ENCODE results near the gene FBLN2.

GRCh38 chr3:13620281-13620680 lies 71.4 kb downstream of the FBLN2 start:
- no peak for TF ChIP-seq BHLHE40 (IDR thresholded peaks at IDR 0.05; ENCODE audit: low read length)
- TF ChIP-seq ZNF24 (IDR thresholded peaks at IDR 0.05) = no peak
- TF ChIP-seq KLF9 (CRISPR knock-in tag; IDR thresholded peaks at IDR 0.05; ENCODE audit: low read depth) = no peak
- no peak for TF ChIP-seq ARID2 (CRISPR knock-in tag; IDR thresholded peaks at IDR 0.05; ENCODE audit: borderline replicate concordance)
- TF ChIP-seq SALL2 (CRISPR knock-in tag; IDR thresholded peaks at IDR 0.05) = no peak
- TF ChIP-seq ZNF431 (CRISPR knock-in tag; IDR thresholded peaks at IDR 0.05; ENCODE audit: borderline replicate concordance, low read depth) = no peak
- no peak for TF ChIP-seq ZBTB10 (CRISPR knock-in tag; IDR thresholded peaks at IDR 0.05; ENCODE audit: borderline replicate concordance)
- TF ChIP-seq, protein P1, sequence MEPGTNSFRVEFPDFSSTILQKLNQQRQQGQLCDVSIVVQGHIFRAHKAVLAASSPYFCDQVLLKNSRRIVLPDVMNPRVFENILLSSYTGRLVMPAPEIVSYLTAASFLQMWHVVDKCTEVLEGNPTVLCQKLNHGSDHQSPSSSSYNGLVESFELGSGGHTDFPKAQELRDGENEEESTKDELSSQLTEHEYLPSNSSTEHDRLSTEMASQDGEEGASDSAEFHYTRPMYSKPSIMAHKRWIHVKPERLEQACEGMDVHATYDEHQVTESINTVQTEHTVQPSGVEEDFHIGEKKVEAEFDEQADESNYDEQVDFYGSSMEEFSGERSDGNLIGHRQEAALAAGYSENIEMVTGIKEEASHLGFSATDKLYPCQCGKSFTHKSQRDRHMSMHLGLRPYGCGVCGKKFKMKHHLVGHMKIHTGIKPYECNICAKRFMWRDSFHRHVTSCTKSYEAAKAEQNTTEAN (CRISPR knock-in tag; conservative IDR thresholded peaks at IDR 0.05) = no peak
- TF ChIP-seq, protein P2, sequence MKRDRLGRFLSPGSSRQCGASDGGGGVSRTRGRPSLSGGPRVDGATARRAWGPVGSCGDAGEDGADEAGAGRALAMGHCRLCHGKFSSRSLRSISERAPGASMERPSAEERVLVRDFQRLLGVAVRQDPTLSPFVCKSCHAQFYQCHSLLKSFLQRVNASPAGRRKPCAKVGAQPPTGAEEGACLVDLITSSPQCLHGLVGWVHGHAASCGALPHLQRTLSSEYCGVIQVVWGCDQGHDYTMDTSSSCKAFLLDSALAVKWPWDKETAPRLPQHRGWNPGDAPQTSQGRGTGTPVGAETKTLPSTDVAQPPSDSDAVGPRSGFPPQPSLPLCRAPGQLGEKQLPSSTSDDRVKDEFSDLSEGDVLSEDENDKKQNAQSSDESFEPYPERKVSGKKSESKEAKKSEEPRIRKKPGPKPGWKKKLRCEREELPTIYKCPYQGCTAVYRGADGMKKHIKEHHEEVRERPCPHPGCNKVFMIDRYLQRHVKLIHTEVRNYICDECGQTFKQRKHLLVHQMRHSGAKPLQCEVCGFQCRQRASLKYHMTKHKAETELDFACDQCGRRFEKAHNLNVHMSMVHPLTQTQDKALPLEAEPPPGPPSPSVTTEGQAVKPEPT (CRISPR knock-in tag; IDR thresholded peaks at IDR 0.05; ENCODE audit: low read depth) = no peak
- no peak for TF ChIP-seq ZNF749 (CRISPR knock-in tag; IDR thresholded peaks at IDR 0.05; ENCODE audit: borderline replicate concordance)
- TF ChIP-seq, protein P3, sequence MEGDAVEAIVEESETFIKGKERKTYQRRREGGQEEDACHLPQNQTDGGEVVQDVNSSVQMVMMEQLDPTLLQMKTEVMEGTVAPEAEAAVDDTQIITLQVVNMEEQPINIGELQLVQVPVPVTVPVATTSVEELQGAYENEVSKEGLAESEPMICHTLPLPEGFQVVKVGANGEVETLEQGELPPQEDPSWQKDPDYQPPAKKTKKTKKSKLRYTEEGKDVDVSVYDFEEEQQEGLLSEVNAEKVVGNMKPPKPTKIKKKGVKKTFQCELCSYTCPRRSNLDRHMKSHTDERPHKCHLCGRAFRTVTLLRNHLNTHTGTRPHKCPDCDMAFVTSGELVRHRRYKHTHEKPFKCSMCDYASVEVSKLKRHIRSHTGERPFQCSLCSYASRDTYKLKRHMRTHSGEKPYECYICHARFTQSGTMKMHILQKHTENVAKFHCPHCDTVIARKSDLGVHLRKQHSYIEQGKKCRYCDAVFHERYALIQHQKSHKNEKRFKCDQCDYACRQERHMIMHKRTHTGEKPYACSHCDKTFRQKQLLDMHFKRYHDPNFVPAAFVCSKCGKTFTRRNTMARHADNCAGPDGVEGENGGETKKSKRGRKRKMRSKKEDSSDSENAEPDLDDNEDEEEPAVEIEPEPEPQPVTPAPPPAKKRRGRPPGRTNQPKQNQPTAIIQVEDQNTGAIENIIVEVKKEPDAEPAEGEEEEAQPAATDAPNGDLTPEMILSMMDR (CRISPR knock-in tag; IDR thresholded peaks at IDR 0.05) = no peak
- TF ChIP-seq POLR2A (IDR thresholded peaks at IDR 0.05; ENCODE audit: insufficient read depth in 1 of 2, low read depth in 2 of 2, low read length in 2 of 2) = no peak
- no peak for TF ChIP-seq PATZ1 (CRISPR knock-in tag; IDR thresholded peaks at IDR 0.05)
- TF ChIP-seq ZNF550 (CRISPR knock-in tag; IDR thresholded peaks at IDR 0.05; ENCODE audit: borderline replicate concordance) = no peak

Data from HepG2 (cell line).